CD4-positive, alpha-beta T cell treated with Interleukin-12 subunit alpha and Interleukin-12 subunit beta, for 1 hour (primary cell): ENCODE measurements around the gene DNER.
"Not testable (repeated sequence)": the region's sequence is repeated elsewhere in the genome, so short reads cannot be mapped to it uniquely, and the experiment has no call there.

Experiments
- DNase-seq: peaks from one replicate; pipeline ENCODE4 v3.0.0-alpha.2; 2020

Gene DNER

GRCh38 chr2:229375251-229375650 is 339.1 kb downstream of the DNER start:
- DNase-seq: no peak

GRCh38 chr2:229373311-229373710 is 341.0 kb downstream of the DNER start:
- DNase-seq: not testable (repeated sequence)

GRCh38 chr2:229372207-229372606 is 342.1 kb downstream of the DNER start:
- no peak for DNase-seq

GRCh38 chr2:229371086-229371485 is 343.3 kb downstream of the DNER start:
- no peak for DNase-seq

GRCh38 chr2:229370509-229370908 is 343.8 kb downstream of the DNER start:
- DNase-seq: no peak

GRCh38 chr2:229363185-229363814 is 351.1 kb downstream of the DNER start:
- no peak for DNase-seq

GRCh38 chr2:229350883-229351282 is 363.5 kb downstream of the DNER start:
- no peak for DNase-seq

GRCh38 chr2:229350117-229350805 is 364.1 kb downstream of the DNER start:
- DNase-seq: no peak

GRCh38 chr2:229348128-229348527 is 366.2 kb downstream of the DNER start:
- DNase-seq: no peak

GRCh38 chr2:229346816-229347540 is 367.4 kb downstream of the DNER start:
- no peak for DNase-seq

GRCh38 chr2:229344955-229345354 is 369.4 kb downstream of the DNER start:
- no peak for DNase-seq

- DNase-seq: no peak
Observed at GRCh38 chr2:229344151-229344551, 370.2 kb downstream of the DNER start.

GRCh38 chr2:229343661-229344060 is 370.7 kb downstream of the DNER start:
- DNase-seq: no peak

GRCh38 chr2:229342376-229342775 is 372.0 kb downstream of the DNER start:
- no peak for DNase-seq

GRCh38 chr2:229340086-229340760 is 374.1 kb downstream of the DNER start:
- DNase-seq: no peak

GRCh38 chr2:229339618-229340017 is 374.7 kb downstream of the DNER start:
- DNase-seq: no peak

- DNase-seq: not testable (repeated sequence)
Observed at GRCh38 chr2:229339171-229339570, 375.2 kb downstream of the DNER start.

- no peak for DNase-seq
Observed at GRCh38 chr2:229335877-229336346, 378.4 kb downstream of the DNER start.

GRCh38 chr2:229335330-229335729 is 379.0 kb downstream of the DNER start:
- DNase-seq: no peak

- DNase-seq: peak; percentile 17
Observed at GRCh38 chr2:229330952-229331351, 383.4 kb downstream of the DNER start.

GRCh38 chr2:229319558-229319957 is 394.8 kb downstream of the DNER start:
- DNase-seq: no peak

- no peak for DNase-seq
Observed at GRCh38 chr2:229314117-229314516, 400.2 kb downstream of the DNER start.

GRCh38 chr2:229313591-229313990 is 400.8 kb downstream of the DNER start:
- no peak for DNase-seq
